MM.1S (cell line): ENCODE data around the gene LILRB1.
"Not testable (repeated sequence)": the region's sequence is repeated elsewhere in the genome, so short reads cannot be mapped to it uniquely, and the experiment has no call there.

ENCODE experiments used
- DNase-seq: peaks from one replicate; pipeline ENCODE4 v3.0.0-alpha.2; 2015
- H2AFZ ChIP-seq: fragments of 300-600 bp; sonication (generic); 2 replicates; pipeline ENCODE4 v1.6.0; 2016; ENCODE audit warnings: antibody characterized with exemption, low read length
- H3F3A ChIP-seq: fragments of 300-600 bp; sonication (generic); 2 replicates; pipeline ENCODE4 v1.6.1; 2016; ENCODE audit warnings: mild to moderate bottlenecking, antibody characterized with exemption, low read length, moderate library complexity, mixed read lengths; ENCODE audit not compliant: insufficient read depth
- H3K27ac ChIP-seq: fragments of 300-600 bp; sonication (generic); 2 replicates; pipeline ENCODE4 v1.5.1; 2016; ENCODE audit warnings: mild to moderate bottlenecking, low read length
- H3K27me3 ChIP-seq: fragments of 300-600 bp; sonication (generic); replicated peaks from 2 replicates; pipeline ENCODE4 v1.6.0; 2016; ENCODE audit warnings: low read length; ENCODE audit not compliant: insufficient read depth
- H3K36me3 ChIP-seq: fragments of 300-600 bp; sonication (generic); replicated peaks from 2 replicates; pipeline ENCODE4 v1.6.1; 2016; ENCODE audit warnings: mild to moderate bottlenecking, low read length, mixed read lengths; ENCODE audit not compliant: insufficient read depth
- H3K4me1 ChIP-seq: fragments of 300-600 bp; sonication (generic); 2 replicates; pipeline ENCODE4 v1.6.1; 2016; ENCODE audit warnings: low read length, mixed read lengths
- H3K4me2 ChIP-seq: fragments of 300-600 bp; sonication (generic); 2 replicates; pipeline ENCODE4 v1.6.0; 2016; ENCODE audit warnings: low read depth, low read length
- H3K4me3 ChIP-seq: fragments of 300-600 bp; sonication (generic); 2 replicates; pipeline ENCODE4 v1.5.1; 2016; ENCODE audit warnings: low read length, mixed read lengths
- H3K79me2 ChIP-seq: fragments of 300-600 bp; sonication (generic); 2 replicates; pipeline ENCODE4 v1.6.1; 2016; ENCODE audit warnings: mixed run types, low read length, mixed read lengths
- H3K9ac ChIP-seq: fragments of 300-600 bp; sonication (generic); 2 replicates; pipeline ENCODE4 v1.6.1; 2016; ENCODE audit warnings: low read length, mixed read lengths
- H3K9me2 ChIP-seq: fragments of 300-600 bp; sonication (generic); replicated peaks from 2 replicates; pipeline ENCODE4 v1.6.1; 2016; ENCODE audit warnings: mild to moderate bottlenecking, low read length, mixed read lengths; ENCODE audit not compliant: insufficient read depth
- H3K9me3 ChIP-seq: fragments of 300-600 bp; sonication (generic); replicated peaks from 2 replicates; pipeline ENCODE4 v1.6.1; 2016; ENCODE audit warnings: mild to moderate bottlenecking, low read length, mixed read lengths; ENCODE audit not compliant: insufficient read depth
- H4K20me1 ChIP-seq: fragments of 300-600 bp; sonication (generic); 2 replicates; pipeline ENCODE4 v1.6.1; 2016; ENCODE audit warnings: mild to moderate bottlenecking, low read length, moderate library complexity, mixed read lengths; ENCODE audit not compliant: insufficient read depth
- EZH2 ChIP-seq: fragments of 300-600 bp; sonication (generic); optimal IDR thresholded peaks from 2 replicates; pipeline ENCODE3; 2017; ENCODE audit warnings: low read depth, mild to moderate bottlenecking, antibody characterized with exemption, low read length, mixed read lengths
- EZH2phosphoT487 ChIP-seq: fragments of 300-600 bp; sonication (generic); IDR thresholded peaks from 2 replicates; pipeline ENCODE4 v1.6.1; 2018; ENCODE audit warnings: antibody characterized with exemption, low read length
- TF ChIP-seq, protein P1 (sequence below): fragments of 300-600 bp; sonication (generic); IDR thresholded peaks from 2 replicates; pipeline ENCODE4 v1.5.1; 2016; ENCODE audit warnings: antibody characterized with exemption, low read length, mixed read lengths

Gene LILRB1

GRCh38 chr19:54594737-54595136, 35.5 kb upstream of the LILRB1 start:
- DNase-seq = no peak
- H2AFZ ChIP-seq = no peak overlapping the region
- H3K9me2 ChIP-seq = no peaks in the 10 kb centered on the region
- H3K36me3 ChIP-seq = no peaks in the 10 kb centered on the region
- peaks cover 87% of the 10 kb centered on the region for H3K27me3 ChIP-seq
- H4K20me1 ChIP-seq = no peaks in the 10 kb centered on the region
- no peaks in the 10 kb centered on the region for H3K4me1 ChIP-seq
- no peak for TF ChIP-seq EZH2phosphoT487
- no peaks in the 10 kb centered on the region for H3K79me2 ChIP-seq
- H3K4me3 ChIP-seq = no peak overlapping the region
- H3K4me2 ChIP-seq = no peak overlapping the region
- H3K27ac ChIP-seq = no peak overlapping the region
- H3K9me3 ChIP-seq = no peaks in the 10 kb centered on the region
- H3K9ac ChIP-seq = no peak overlapping the region
- H3F3A ChIP-seq = no peaks in the 10 kb centered on the region

GRCh38 chr19:54595680-54596436, 34.4 kb upstream of the LILRB1 start:
- H3K27me3 ChIP-seq = peaks cover 87% of the 10 kb centered on the region
- not testable (repeated sequence) for H4K20me1 ChIP-seq, H3K27ac ChIP-seq, H3K9me3 ChIP-seq, H3K9me2 ChIP-seq, DNase-seq, H3K79me2 ChIP-seq, H3K4me3 ChIP-seq, H2AFZ ChIP-seq, H3K4me2 ChIP-seq, H3K9ac ChIP-seq, H3F3A ChIP-seq, H3K4me1 ChIP-seq, H3K36me3 ChIP-seq

- H3K79me2 ChIP-seq = no peaks in the 10 kb centered on the region
- peaks cover 96% of the 10 kb centered on the region for H3K27me3 ChIP-seq
- no peak overlapping the region for H2AFZ ChIP-seq
- TF ChIP-seq, protein P1, sequence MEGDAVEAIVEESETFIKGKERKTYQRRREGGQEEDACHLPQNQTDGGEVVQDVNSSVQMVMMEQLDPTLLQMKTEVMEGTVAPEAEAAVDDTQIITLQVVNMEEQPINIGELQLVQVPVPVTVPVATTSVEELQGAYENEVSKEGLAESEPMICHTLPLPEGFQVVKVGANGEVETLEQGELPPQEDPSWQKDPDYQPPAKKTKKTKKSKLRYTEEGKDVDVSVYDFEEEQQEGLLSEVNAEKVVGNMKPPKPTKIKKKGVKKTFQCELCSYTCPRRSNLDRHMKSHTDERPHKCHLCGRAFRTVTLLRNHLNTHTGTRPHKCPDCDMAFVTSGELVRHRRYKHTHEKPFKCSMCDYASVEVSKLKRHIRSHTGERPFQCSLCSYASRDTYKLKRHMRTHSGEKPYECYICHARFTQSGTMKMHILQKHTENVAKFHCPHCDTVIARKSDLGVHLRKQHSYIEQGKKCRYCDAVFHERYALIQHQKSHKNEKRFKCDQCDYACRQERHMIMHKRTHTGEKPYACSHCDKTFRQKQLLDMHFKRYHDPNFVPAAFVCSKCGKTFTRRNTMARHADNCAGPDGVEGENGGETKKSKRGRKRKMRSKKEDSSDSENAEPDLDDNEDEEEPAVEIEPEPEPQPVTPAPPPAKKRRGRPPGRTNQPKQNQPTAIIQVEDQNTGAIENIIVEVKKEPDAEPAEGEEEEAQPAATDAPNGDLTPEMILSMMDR = no peak
- TF ChIP-seq EZH2 = no peak
- no peak for TF ChIP-seq EZH2phosphoT487
- H3F3A ChIP-seq = no peaks in the 10 kb centered on the region
- no peaks in the 10 kb centered on the region for H3K9me2 ChIP-seq
- DNase-seq = no peak
- H4K20me1 ChIP-seq = no peaks in the 10 kb centered on the region
- H3K9ac ChIP-seq = no peak overlapping the region
- H3K4me2 ChIP-seq = no peak overlapping the region
- no peaks in the 10 kb centered on the region for H3K36me3 ChIP-seq
- no peak overlapping the region for H3K27ac ChIP-seq
- H3K9me3 ChIP-seq = no peaks in the 10 kb centered on the region
- H3K4me3 ChIP-seq = no peak overlapping the region
- H3K4me1 ChIP-seq = no peaks in the 10 kb centered on the region
Measured at GRCh38 chr19:54600212-54600611, 30.1 kb upstream of the LILRB1 start.

- H3K9me3 ChIP-seq = no peaks in the 10 kb centered on the region
- H3K4me1 ChIP-seq = no peaks in the 10 kb centered on the region
- no peak overlapping the region for H3K4me2 ChIP-seq
- H3K36me3 ChIP-seq = no peaks in the 10 kb centered on the region
- no peaks in the 10 kb centered on the region for H3K79me2 ChIP-seq
- H3K9ac ChIP-seq = no peak overlapping the region
- H3K4me3 ChIP-seq = no peak overlapping the region
- no peak overlapping the region for H2AFZ ChIP-seq
- TF ChIP-seq EZH2 = no peak
- no peak for TF ChIP-seq EZH2phosphoT487
- TF ChIP-seq, protein P1 = no peak
- H4K20me1 ChIP-seq = no peaks in the 10 kb centered on the region
- peaks cover 93% of the 10 kb centered on the region for H3K27me3 ChIP-seq
- no peak overlapping the region for H3K27ac ChIP-seq
- no peaks in the 10 kb centered on the region for H3F3A ChIP-seq
- DNase-seq = no peak
- H3K9me2 ChIP-seq = no peaks in the 10 kb centered on the region
Measured at GRCh38 chr19:54606230-54606629, 24.1 kb upstream of the LILRB1 start.
